A549 treated with AZD2906 at 1 μM for 4 hours (cell line): ENCODE results near the gene UXS1. TPM values are rescaled to one million over a fixed set of nuclear protein-coding genes. Genes with fewer than 3 reads are reported as not detected.

ENCODE experiments used
- total RNA-seq: library from RNA; stranded (reverse); fragments of 200-300 nt; extraction: Qiagen RNA extraction; gene quantifications from 5 replicates; pipeline ENCODE4 v1.2.3, GENCODE V29; 2022

The UXS1 gene
- total RNA-seq: 47.3 to 54.0 TPM (median 50.4 TPM) in 5 replicates

GRCh38 chr2:106193977-106194778 lies at the start of gene UXS1:
TSS of gene UXS1 (minus strand) at chr2:106194301. CDS start at chr2:106194241, 60 bp downstream.

